ENCODE measurements around the gene AOC1.

The AOC1 gene

GRCh38 chr7:150828384-150828783 lies 23.9 kb upstream of the AOC1 start:
- TF ChIP-seq CTCF (IDR thresholded peaks at IDR 0.05): no peak

DNA sequence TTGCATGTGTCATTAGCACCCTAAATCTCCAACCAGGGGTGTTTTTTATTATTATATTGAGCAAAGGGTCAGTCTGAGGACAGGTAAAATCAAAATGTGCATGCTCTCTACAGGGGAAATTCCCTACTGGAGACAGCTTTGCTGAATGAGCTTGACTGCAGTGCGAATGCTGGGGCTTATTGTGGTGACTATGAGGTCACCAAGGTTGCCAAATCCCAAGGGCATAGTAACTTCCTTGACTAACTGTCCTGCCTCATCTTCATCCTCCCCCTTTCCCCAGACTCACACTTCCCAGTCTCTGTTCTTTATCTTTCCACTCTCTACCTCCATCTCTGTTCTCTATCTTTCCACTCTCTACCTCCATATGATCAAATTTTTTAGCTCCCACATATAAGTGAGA lies 22.9 kb upstream of the AOC1 start:
- no peak for TF ChIP-seq CTCF (IDR thresholded peaks at IDR 0.05)

GRCh38 chr7:150830937-150831336 lies 21.4 kb upstream of the AOC1 start:
- no peak for TF ChIP-seq CTCF (IDR thresholded peaks at IDR 0.05)

- TF ChIP-seq CTCF (IDR thresholded peaks at IDR 0.05): no peak
Measured at GRCh38 chr7:150831851-150832250, 20.5 kb upstream of the AOC1 start.

GRCh38 chr7:150835019-150835418 lies 17.3 kb upstream of the AOC1 start:
- no peak for TF ChIP-seq CTCF (IDR thresholded peaks at IDR 0.05)

GRCh38 chr7:150835702-150836280 lies 16.5 kb upstream of the AOC1 start:
- TF ChIP-seq CTCF (IDR thresholded peaks at IDR 0.05): no peak

GRCh38 chr7:150838965-150839650 lies 13.2 kb upstream of the AOC1 start:
- TF ChIP-seq CTCF (IDR thresholded peaks at IDR 0.05): no peak

Measured in LNCAP (cell line).